NCI-H2081 (cell line): ENCODE measurements around the gene MAMDC4.
"Not testable (repeated sequence)": the region's sequence is repeated elsewhere in the genome, so short reads cannot be mapped to it uniquely, and the experiment has no call there.

Source experiments
- DNase-seq, 2 experiments: peaks; one replicate each; lab custom pipeline; 2025; lab: John Stamatoyannopoulos, UW

The MAMDC4 gene

GRCh38 chr9:136851941-136852663 is at the start of gene MAMDC4:
TSS of gene MAMDC4 (plus strand) at chr9:136852346. CDS start at chr9:136852417, 71 bp downstream.
- DNase-seq = no peak

- not testable (repeated sequence) for DNase-seq
Measured at GRCh38 chr9:136803009-136803550, 49.1 kb upstream of the MAMDC4 start.

GRCh38 chr9:136803551-136804508 is 48.3 kb upstream of the MAMDC4 start:
- no peak for DNase-seq

GRCh38 chr9:136804509-136805206 is 47.5 kb upstream of the MAMDC4 start:
- no peak for DNase-seq

GRCh38 chr9:136805207-136805740 is 46.9 kb upstream of the MAMDC4 start:
- DNase-seq = no peak

- DNase-seq = no peak
Measured at GRCh38 chr9:136806067-136806466, 46.1 kb upstream of the MAMDC4 start.

- no peak for DNase-seq
Measured at GRCh38 chr9:136806631-136807201, 45.4 kb upstream of the MAMDC4 start.

- peak; percentile 63 to 81 for DNase-seq
Measured at GRCh38 chr9:136807281-136808074, 44.7 kb upstream of the MAMDC4 start, which contains the start of gene RABL6. TSS of gene RABL6 (plus strand) at chr9:136807948. CDS start at chr9:136808197, 249 bp downstream.

GRCh38 chr9:136808075-136808805 is 43.9 kb upstream of the MAMDC4 start:
- DNase-seq = peak in 1 of 2 experiments; percentile 45

GRCh38 chr9:136808806-136809158 is 43.4 kb upstream of the MAMDC4 start:
- DNase-seq = peak in 1 of 2 experiments; percentile 45

- no peak for DNase-seq
Measured at GRCh38 chr9:136814725-136815421, 37.3 kb upstream of the MAMDC4 start.

- DNase-seq = no peak
Measured at GRCh38 chr9:136815422-136815782, 36.7 kb upstream of the MAMDC4 start.

- no peak for DNase-seq
Measured at GRCh38 chr9:136820971-136821825, 30.9 kb upstream of the MAMDC4 start.

- DNase-seq = no peak
Measured at GRCh38 chr9:136821826-136822544, 30.2 kb upstream of the MAMDC4 start.

GRCh38 chr9:136823136-136824046 is 28.8 kb upstream of the MAMDC4 start:
- no peak for DNase-seq

- no peak for DNase-seq
Measured at GRCh38 chr9:136824496-136825225, 27.5 kb upstream of the MAMDC4 start.
